Measurements from ENCODE around the gene VMP1. TPM values are rescaled to one million over a fixed set of nuclear protein-coding genes. Genes with fewer than 3 reads are reported as not detected.
A peak's percentile ranks its signal among the peaks of the same experiment; 100 is the strongest.
"Not testable (repeated sequence)": the region's sequence is repeated elsewhere in the genome, so short reads cannot be mapped to it uniquely, and the experiment has no call there.

Gene VMP1
- total RNA-seq, 1 donor from 2014 or later: 183 TPM

DNA sequence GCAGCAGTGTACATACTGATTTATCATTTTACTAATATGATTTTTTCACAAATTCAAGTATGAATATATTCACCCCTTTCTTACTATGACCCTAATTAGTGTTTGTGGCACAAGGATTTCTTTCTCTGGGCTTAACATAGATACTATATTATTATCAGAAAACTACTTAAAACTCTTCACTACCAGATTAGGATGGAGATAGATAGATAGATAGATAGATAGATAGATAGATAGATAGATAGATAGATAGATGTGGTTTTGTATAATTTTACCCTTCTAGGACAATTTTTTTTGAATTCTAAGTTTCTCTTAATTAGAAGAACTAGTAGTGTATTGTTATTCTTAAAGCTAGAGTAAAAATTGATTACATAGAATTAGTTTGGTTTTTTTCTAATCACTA, 49.6 kb downstream of the VMP1 start:
- H3K27ac ChIP-seq: peak overlapping the region; percentile 61 to 75
- TF ChIP-seq, protein P1, sequence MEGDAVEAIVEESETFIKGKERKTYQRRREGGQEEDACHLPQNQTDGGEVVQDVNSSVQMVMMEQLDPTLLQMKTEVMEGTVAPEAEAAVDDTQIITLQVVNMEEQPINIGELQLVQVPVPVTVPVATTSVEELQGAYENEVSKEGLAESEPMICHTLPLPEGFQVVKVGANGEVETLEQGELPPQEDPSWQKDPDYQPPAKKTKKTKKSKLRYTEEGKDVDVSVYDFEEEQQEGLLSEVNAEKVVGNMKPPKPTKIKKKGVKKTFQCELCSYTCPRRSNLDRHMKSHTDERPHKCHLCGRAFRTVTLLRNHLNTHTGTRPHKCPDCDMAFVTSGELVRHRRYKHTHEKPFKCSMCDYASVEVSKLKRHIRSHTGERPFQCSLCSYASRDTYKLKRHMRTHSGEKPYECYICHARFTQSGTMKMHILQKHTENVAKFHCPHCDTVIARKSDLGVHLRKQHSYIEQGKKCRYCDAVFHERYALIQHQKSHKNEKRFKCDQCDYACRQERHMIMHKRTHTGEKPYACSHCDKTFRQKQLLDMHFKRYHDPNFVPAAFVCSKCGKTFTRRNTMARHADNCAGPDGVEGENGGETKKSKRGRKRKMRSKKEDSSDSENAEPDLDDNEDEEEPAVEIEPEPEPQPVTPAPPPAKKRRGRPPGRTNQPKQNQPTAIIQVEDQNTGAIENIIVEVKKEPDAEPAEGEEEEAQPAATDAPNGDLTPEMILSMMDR (IDR thresholded peaks at IDR 0.05): no peak
- no peaks in the 10 kb centered on the region for H3K9me3 ChIP-seq
- DNase-seq (ENCODE audit: low spot score in 2 of 2): no peak
- H3K27me3 ChIP-seq: no peaks in the 10 kb centered on the region
- H3K36me3 ChIP-seq: no peaks in the 10 kb centered on the region
- intact Hi-C loops (cut with DNase I): no loop called here
- peaks cover 0 to 24% of the 10 kb centered on the region in 2 donors for H3K4me1 ChIP-seq
- no peak overlapping the region for H3K4me3 ChIP-seq

GRCh38 chr17:59757470-59757869, 50.0 kb downstream of the VMP1 start:
- H3K4me3 ChIP-seq: no peak overlapping the region
- no peak for DNase-seq (ENCODE audit: low spot score in 2 of 2)
- H3K9me3 ChIP-seq: no peaks in the 10 kb centered on the region
- intact Hi-C loops (cut with DNase I): no loop called here
- no peaks in the 10 kb centered on the region for H3K27me3 ChIP-seq
- peaks cover 0 to 24% of the 10 kb centered on the region in 2 donors for H3K4me1 ChIP-seq
- no peaks in the 10 kb centered on the region for H3K36me3 ChIP-seq
- H3K27ac ChIP-seq: peak overlapping the region; percentile 61 to 75
- TF ChIP-seq, protein P1 (IDR thresholded peaks at IDR 0.05): no peak

GRCh38 chr17:59757881-59758385, 50.5 kb downstream of the VMP1 start:
- no peaks in the 10 kb centered on the region for H3K36me3 ChIP-seq
- H3K27me3 ChIP-seq: no peaks in the 10 kb centered on the region
- peaks cover 0 to 25% of the 10 kb centered on the region in 2 donors for H3K4me1 ChIP-seq
- no peak for DNase-seq (ENCODE audit: low spot score in 2 of 2)
- H3K9me3 ChIP-seq: no peaks in the 10 kb centered on the region
- intact Hi-C loops (cut with DNase I): no loop called here
- TF ChIP-seq, protein P1 (IDR thresholded peaks at IDR 0.05): no peak
- no peak overlapping the region for H3K4me3 ChIP-seq
- peak overlapping the region; percentile 33 to 61 for H3K27ac ChIP-seq

DNA sequence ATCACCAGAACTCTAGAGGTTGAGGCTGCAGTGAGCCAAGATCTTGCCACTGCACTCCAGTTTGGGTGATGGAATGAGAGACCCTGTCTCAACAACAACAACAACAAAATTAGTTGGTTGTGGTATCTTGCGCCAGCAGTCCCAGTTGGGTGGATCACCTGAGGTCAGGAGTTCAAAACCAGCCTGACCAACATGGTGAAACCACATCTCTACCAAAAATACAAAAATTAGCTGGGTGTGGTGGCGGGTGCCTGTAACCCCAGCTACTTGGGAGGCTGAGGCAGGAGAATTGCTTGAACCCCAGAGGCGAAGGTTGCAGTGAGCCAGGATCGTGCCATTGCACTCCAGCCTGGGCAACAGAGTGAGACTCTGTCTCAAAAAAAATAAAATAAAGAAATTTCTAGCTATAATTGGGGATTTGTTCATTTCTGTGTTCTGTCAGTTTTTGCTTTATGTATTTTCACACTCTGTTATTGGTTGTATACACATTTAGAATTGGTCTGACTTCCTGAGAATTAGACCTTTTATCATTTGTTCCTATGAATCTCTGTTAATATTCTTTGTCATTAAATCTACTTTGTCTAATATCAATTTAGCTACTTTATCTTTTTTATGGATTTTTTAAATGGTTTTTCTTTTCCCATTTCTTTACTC, 51.7 kb downstream of the VMP1 start:
- H3K9me3 ChIP-seq; H3K36me3 ChIP-seq; intact Hi-C loops (cut with DNase I); H3K4me3 ChIP-seq; H3K27ac ChIP-seq; DNase-seq (ENCODE audit: low spot score in 2 of 2); H3K27me3 ChIP-seq: not testable (repeated sequence)
- H3K4me1 ChIP-seq: peaks cover 0 to 27% of the 10 kb centered on the region in 2 donors

DNA sequence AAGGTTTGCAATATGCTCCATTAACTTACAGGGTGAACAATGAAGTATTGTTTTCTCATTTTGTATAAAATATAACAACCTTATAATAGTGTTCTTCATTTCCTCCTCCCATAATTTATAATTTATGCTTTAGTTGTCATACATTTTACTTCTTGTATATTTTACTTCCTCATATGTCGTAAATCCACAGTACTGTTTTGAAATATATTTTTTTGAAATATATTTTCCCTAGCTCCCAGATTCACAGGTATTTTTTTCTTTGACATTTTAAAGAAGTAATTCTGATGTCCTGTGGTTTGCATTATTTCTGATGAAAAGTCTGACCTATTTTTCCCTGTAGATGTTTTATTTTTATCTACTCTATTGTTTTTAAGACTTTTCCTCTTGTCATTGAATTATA, 52.7 kb downstream of the VMP1 start:
- Histone ChIP-seq H3K27me3 (no peaks in the 10 kb centered on the region), H3K4me1 (peaks cover 0 to 26% of the 10 kb centered on the region in 2 donors), H3K27ac (no peak overlapping the region), H3K36me3 (peaks cover 0 to under 1% of the 10 kb centered on the region in 2 donors), H3K9me3 (no peaks in the 10 kb centered on the region), H3K4me3 (no peak overlapping the region)
- DNase-seq (ENCODE audit: low spot score in 2 of 2): no peak
- intact Hi-C loops (cut with DNase I): loop anchor here (2.0 kb wide), 1 partner anchor 21 kb away; no protein-coding TSS in a partner anchor
- TF ChIP-seq, protein P1 (IDR thresholded peaks at IDR 0.05): no peak

GRCh38 chr17:59761385-59762048, 54.1 kb downstream of the VMP1 start:
- TF ChIP-seq, protein P1 (IDR thresholded peaks at IDR 0.05): no peak
- Histone ChIP-seq H3K27me3 (no peaks in the 10 kb centered on the region), H3K27ac (peak overlapping the region; percentile 5 to 46), H3K9me3 (no peaks in the 10 kb centered on the region), H3K4me3 (peak overlapping the region in 1 of 2 donors; percentile 46), H3K36me3 (peaks cover 0 to 4% of the 10 kb centered on the region in 2 donors), H3K4me1 (peaks cover 0 to 22% of the 10 kb centered on the region in 2 donors)
- intact Hi-C loops (cut with DNase I): loop anchor here (2.0 kb wide), 1 partner anchor 19 kb away; no protein-coding TSS in a partner anchor
- no peak for DNase-seq (ENCODE audit: low spot score in 2 of 2)
